ENCODE data around the gene FGFR4.

The FGFR4 gene

GRCh38 chr5:177123789-177124485 lies 37.2 kb downstream of the FGFR4 start:
- H3K4me3 ChIP-seq (replicated peaks; ENCODE audit: low read depth, low read length): no peak overlapping the region
- no peak for DNase-seq (ENCODE audit: low read depth)
- no peak for TF ChIP-seq CTCF (IDR thresholded peaks at IDR 0.05; ENCODE audit: low read length, missing control alignments)

GRCh38 chr5:177124486-177124991 lies 37.8 kb downstream of the FGFR4 start:
- DNase-seq (ENCODE audit: low read depth): no peak
- no peak overlapping the region for H3K4me3 ChIP-seq (replicated peaks; ENCODE audit: low read depth, low read length)
- TF ChIP-seq CTCF (IDR thresholded peaks at IDR 0.05; ENCODE audit: low read length, missing control alignments): no peak

- DNase-seq (ENCODE audit: low read depth): no peak
- TF ChIP-seq CTCF (IDR thresholded peaks at IDR 0.05; ENCODE audit: low read length, missing control alignments): no peak
Observed at GRCh38 chr5:177126771-177127170, 40.1 kb downstream of the FGFR4 start.

GRCh38 chr5:177128551-177128981 lies 41.9 kb downstream of the FGFR4 start:
- no peak for DNase-seq (ENCODE audit: low read depth)
- no peak overlapping the region for H3K4me3 ChIP-seq (replicated peaks; ENCODE audit: low read depth, low read length)
- no peak for TF ChIP-seq CTCF (IDR thresholded peaks at IDR 0.05; ENCODE audit: low read length, missing control alignments)

More at GRCh38 chr5:177126771-177127170, 40.1 kb downstream of the FGFR4 start:
- H3K4me3 ChIP-seq (replicated peaks; ENCODE audit: low read depth, low read length): no peak overlapping the region

- TF ChIP-seq CTCF (IDR thresholded peaks at IDR 0.05; ENCODE audit: low read length, missing control alignments): no peak
- H3K4me3 ChIP-seq (replicated peaks; ENCODE audit: low read depth, low read length): no peak overlapping the region
- no peak for DNase-seq (ENCODE audit: low read depth)
Observed at GRCh38 chr5:177130211-177131018, 43.7 kb downstream of the FGFR4 start.

GRCh38 chr5:177131019-177131320 lies 44.3 kb downstream of the FGFR4 start:
- no peak for DNase-seq (ENCODE audit: low read depth)
- no peak overlapping the region for H3K4me3 ChIP-seq (replicated peaks; ENCODE audit: low read depth, low read length)
- TF ChIP-seq CTCF (IDR thresholded peaks at IDR 0.05; ENCODE audit: low read length, missing control alignments): no peak
